Measurements from ENCODE around the gene SSTR1.
"Not testable (repeated sequence)": the region's sequence is repeated elsewhere in the genome, so short reads cannot be mapped to it uniquely, and the experiment has no call there.

The SSTR1 gene

GRCh38 chr14:38207736-38208617 is at the start of gene SSTR1:
SSTR1 (plus strand) TSS chr14:38207904; CDS start chr14:38209390, 1,486 bp downstream.
- no peaks in the 10 kb centered on the region for H3K4me1 ChIP-seq (ENCODE audit: insufficient read depth, low read length)
- peaks cover 53% of the 10 kb centered on the region for H3K27me3 ChIP-seq (ENCODE audit: insufficient read depth, low read length)
- H3K36me3 ChIP-seq (ENCODE audit: insufficient read depth, low read length), result no peaks in the 10 kb centered on the region
- H3K4me3 ChIP-seq (ENCODE audit: low read length), result no peak within 1 kb of the TSS
- peaks cover 2% of the 10 kb centered on the region for H3K9me3 ChIP-seq (ENCODE audit: low read length)
- no peak within 1 kb of the TSS for H2AFZ ChIP-seq (ENCODE audit: low read depth, low read length)

GRCh38 chr14:38158468-38158867 is 49.2 kb upstream of the SSTR1 start:
- H2AFZ ChIP-seq (ENCODE audit: low read depth, low read length), result no peak overlapping the region
- H3K27me3 ChIP-seq (ENCODE audit: insufficient read depth, low read length), result no peaks in the 10 kb centered on the region
- H3K9me3 ChIP-seq (ENCODE audit: low read length), result no peaks in the 10 kb centered on the region
- H3K4me3 ChIP-seq (ENCODE audit: low read length), result no peak overlapping the region
- H3K4me1 ChIP-seq (ENCODE audit: insufficient read depth, low read length), result no peaks in the 10 kb centered on the region
- no peaks in the 10 kb centered on the region for H3K36me3 ChIP-seq (ENCODE audit: insufficient read depth, low read length)

- no peaks in the 10 kb centered on the region for H3K4me1 ChIP-seq (ENCODE audit: insufficient read depth, low read length)
- no peak overlapping the region for H2AFZ ChIP-seq (ENCODE audit: low read depth, low read length)
- H3K27me3 ChIP-seq (ENCODE audit: insufficient read depth, low read length), result no peaks in the 10 kb centered on the region
- H3K4me3 ChIP-seq (ENCODE audit: low read length), result no peak overlapping the region
- H3K36me3 ChIP-seq (ENCODE audit: insufficient read depth, low read length), result no peaks in the 10 kb centered on the region
- H3K9me3 ChIP-seq (ENCODE audit: low read length), result no peaks in the 10 kb centered on the region
These were observed 39.3 kb upstream of the SSTR1 start for GRCh38 chr14:38168416-38168815.

GRCh38 chr14:38171197-38171596 is 36.5 kb upstream of the SSTR1 start:
- no peak overlapping the region for H2AFZ ChIP-seq (ENCODE audit: low read depth, low read length)
- no peaks in the 10 kb centered on the region for H3K4me1 ChIP-seq (ENCODE audit: insufficient read depth, low read length)
- no peaks in the 10 kb centered on the region for H3K36me3 ChIP-seq (ENCODE audit: insufficient read depth, low read length)
- no peaks in the 10 kb centered on the region for H3K27me3 ChIP-seq (ENCODE audit: insufficient read depth, low read length)
- no peak overlapping the region for H3K4me3 ChIP-seq (ENCODE audit: low read length)
- H3K9me3 ChIP-seq (ENCODE audit: low read length), result no peaks in the 10 kb centered on the region

GRCh38 chr14:38174711-38175110 is 33.0 kb upstream of the SSTR1 start:
- no peak overlapping the region for H3K4me3 ChIP-seq (ENCODE audit: low read length)
- H3K27me3 ChIP-seq (ENCODE audit: insufficient read depth, low read length), result no peaks in the 10 kb centered on the region
- no peaks in the 10 kb centered on the region for H3K36me3 ChIP-seq (ENCODE audit: insufficient read depth, low read length)
- no peaks in the 10 kb centered on the region for H3K9me3 ChIP-seq (ENCODE audit: low read length)
- no peaks in the 10 kb centered on the region for H3K4me1 ChIP-seq (ENCODE audit: insufficient read depth, low read length)
- H2AFZ ChIP-seq (ENCODE audit: low read depth, low read length), result no peak overlapping the region

- no peaks in the 10 kb centered on the region for H3K27me3 ChIP-seq (ENCODE audit: insufficient read depth, low read length)
- H3K9me3 ChIP-seq (ENCODE audit: low read length), result no peaks in the 10 kb centered on the region
- H2AFZ ChIP-seq (ENCODE audit: low read depth, low read length), result no peak overlapping the region
- no peaks in the 10 kb centered on the region for H3K4me1 ChIP-seq (ENCODE audit: insufficient read depth, low read length)
- H3K4me3 ChIP-seq (ENCODE audit: low read length), result no peak overlapping the region
- no peaks in the 10 kb centered on the region for H3K36me3 ChIP-seq (ENCODE audit: insufficient read depth, low read length)
These were observed 32.0 kb upstream of the SSTR1 start for GRCh38 chr14:38175658-38176057.

GRCh38 chr14:38176379-38176778 is 31.3 kb upstream of the SSTR1 start:
- Histone ChIP-seq H3K36me3 (ENCODE audit: insufficient read depth, low read length) (no peaks in the 10 kb centered on the region), H2AFZ (ENCODE audit: low read depth, low read length) (no peak overlapping the region), H3K4me1 (ENCODE audit: insufficient read depth, low read length) (no peaks in the 10 kb centered on the region), H3K4me3 (ENCODE audit: low read length) (no peak overlapping the region), H3K27me3 (ENCODE audit: insufficient read depth, low read length) (no peaks in the 10 kb centered on the region), H3K9me3 (ENCODE audit: low read length) (no peaks in the 10 kb centered on the region)

GRCh38 chr14:38184132-38184531 is 23.6 kb upstream of the SSTR1 start:
- Histone ChIP-seq H2AFZ (ENCODE audit: low read depth, low read length) (no peak overlapping the region), H3K4me1 (ENCODE audit: insufficient read depth, low read length) (no peaks in the 10 kb centered on the region), H3K4me3 (ENCODE audit: low read length) (no peak overlapping the region), H3K27me3 (ENCODE audit: insufficient read depth, low read length) (no peaks in the 10 kb centered on the region), H3K9me3 (ENCODE audit: low read length) (no peaks in the 10 kb centered on the region), H3K36me3 (ENCODE audit: insufficient read depth, low read length) (no peaks in the 10 kb centered on the region)

- Histone ChIP-seq H3K9me3 (ENCODE audit: low read length) (no peaks in the 10 kb centered on the region), H3K27me3 (ENCODE audit: insufficient read depth, low read length) (no peaks in the 10 kb centered on the region), H2AFZ (ENCODE audit: low read depth, low read length) (no peak overlapping the region), H3K4me3 (ENCODE audit: low read length) (no peak overlapping the region), H3K4me1 (ENCODE audit: insufficient read depth, low read length) (no peaks in the 10 kb centered on the region), H3K36me3 (ENCODE audit: insufficient read depth, low read length) (no peaks in the 10 kb centered on the region)
These were observed 22.0 kb upstream of the SSTR1 start for GRCh38 chr14:38185671-38186070.

- Histone ChIP-seq H3K27me3 (ENCODE audit: insufficient read depth, low read length) (no peaks in the 10 kb centered on the region), H3K36me3 (ENCODE audit: insufficient read depth, low read length) (no peaks in the 10 kb centered on the region), H2AFZ (ENCODE audit: low read depth, low read length) (no peak overlapping the region), H3K9me3 (ENCODE audit: low read length) (no peaks in the 10 kb centered on the region), H3K4me1 (ENCODE audit: insufficient read depth, low read length) (no peaks in the 10 kb centered on the region), H3K4me3 (ENCODE audit: low read length) (no peak overlapping the region)
These were observed 21.5 kb upstream of the SSTR1 start for GRCh38 chr14:38186216-38186615.

- H3K27me3 ChIP-seq (ENCODE audit: insufficient read depth, low read length), result no peaks in the 10 kb centered on the region
- H2AFZ ChIP-seq (ENCODE audit: low read depth, low read length), result no peak overlapping the region
- H3K4me1 ChIP-seq (ENCODE audit: insufficient read depth, low read length), result no peaks in the 10 kb centered on the region
- H3K36me3 ChIP-seq (ENCODE audit: insufficient read depth, low read length), result no peaks in the 10 kb centered on the region
- no peaks in the 10 kb centered on the region for H3K9me3 ChIP-seq (ENCODE audit: low read length)
- H3K4me3 ChIP-seq (ENCODE audit: low read length), result no peak overlapping the region
These were observed 20.2 kb upstream of the SSTR1 start for GRCh38 chr14:38187528-38187927.

GRCh38 chr14:38189930-38190726 is 17.6 kb upstream of the SSTR1 start:
- no peak overlapping the region for H3K4me3 ChIP-seq (ENCODE audit: low read length)
- no peaks in the 10 kb centered on the region for H3K27me3 ChIP-seq (ENCODE audit: insufficient read depth, low read length)
- H2AFZ ChIP-seq (ENCODE audit: low read depth, low read length), result no peak overlapping the region
- H3K9me3 ChIP-seq (ENCODE audit: low read length), result no peaks in the 10 kb centered on the region
- no peaks in the 10 kb centered on the region for H3K36me3 ChIP-seq (ENCODE audit: insufficient read depth, low read length)
- H3K4me1 ChIP-seq (ENCODE audit: insufficient read depth, low read length), result no peaks in the 10 kb centered on the region

- H3K4me3 ChIP-seq (ENCODE audit: low read length); H3K36me3 ChIP-seq (ENCODE audit: insufficient read depth, low read length); H3K27me3 ChIP-seq (ENCODE audit: insufficient read depth, low read length); H3K9me3 ChIP-seq (ENCODE audit: low read length); H3K4me1 ChIP-seq (ENCODE audit: insufficient read depth, low read length); H2AFZ ChIP-seq (ENCODE audit: low read depth, low read length): not testable (repeated sequence)
These were observed 16.9 kb upstream of the SSTR1 start for GRCh38 chr14:38190846-38191245.

All from neuron (in vitro differentiated cells).